A549 treated with DMSO at 1 μM for 4 hours (cell line): Measurements from ENCODE around the gene KIF5C. TPM values are rescaled to one million over a fixed set of nuclear protein-coding genes. Genes with fewer than 3 reads are reported as not detected.

Experiments
- total RNA-seq: library from RNA; stranded (reverse); fragments of 200-300 nt; extraction: Qiagen RNA extraction; gene quantifications from 5 replicates; pipeline ENCODE4 v1.2.3, GENCODE V29; 2022; ENCODE audit warnings: low read depth

The KIF5C gene
- 0.29 to 0.60 TPM (median 0.36 TPM) in 5 replicates for total RNA-seq

DNA sequence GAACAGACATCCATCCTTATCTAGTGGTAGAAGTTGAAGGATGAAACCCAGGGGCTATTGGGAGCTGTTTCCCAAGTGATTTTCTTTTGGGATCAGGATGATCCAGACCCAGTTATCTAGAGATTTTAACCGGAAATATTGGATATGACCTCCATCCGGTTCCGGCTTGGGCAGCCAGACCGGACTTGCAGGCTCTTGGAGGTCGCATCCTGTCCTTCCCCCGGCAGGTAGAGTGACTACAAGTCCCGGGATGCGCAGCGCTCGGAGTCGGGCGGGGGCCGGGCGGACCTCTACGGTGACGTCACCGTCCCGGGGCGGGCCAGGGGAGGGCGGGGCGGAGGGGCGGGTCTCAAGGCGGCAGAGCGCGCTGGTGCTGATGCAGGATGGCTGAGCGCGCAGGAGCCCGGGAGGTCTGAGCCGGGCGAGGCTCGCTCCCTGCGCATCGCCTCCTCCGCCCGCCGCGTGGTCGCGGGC, at the start of gene KIF5C:
Gene KIF5C (plus strand): TSS at position 360 of the 474 bp plus-strand sequence. CDS start 391 bp downstream, outside the sequence.

DNA sequence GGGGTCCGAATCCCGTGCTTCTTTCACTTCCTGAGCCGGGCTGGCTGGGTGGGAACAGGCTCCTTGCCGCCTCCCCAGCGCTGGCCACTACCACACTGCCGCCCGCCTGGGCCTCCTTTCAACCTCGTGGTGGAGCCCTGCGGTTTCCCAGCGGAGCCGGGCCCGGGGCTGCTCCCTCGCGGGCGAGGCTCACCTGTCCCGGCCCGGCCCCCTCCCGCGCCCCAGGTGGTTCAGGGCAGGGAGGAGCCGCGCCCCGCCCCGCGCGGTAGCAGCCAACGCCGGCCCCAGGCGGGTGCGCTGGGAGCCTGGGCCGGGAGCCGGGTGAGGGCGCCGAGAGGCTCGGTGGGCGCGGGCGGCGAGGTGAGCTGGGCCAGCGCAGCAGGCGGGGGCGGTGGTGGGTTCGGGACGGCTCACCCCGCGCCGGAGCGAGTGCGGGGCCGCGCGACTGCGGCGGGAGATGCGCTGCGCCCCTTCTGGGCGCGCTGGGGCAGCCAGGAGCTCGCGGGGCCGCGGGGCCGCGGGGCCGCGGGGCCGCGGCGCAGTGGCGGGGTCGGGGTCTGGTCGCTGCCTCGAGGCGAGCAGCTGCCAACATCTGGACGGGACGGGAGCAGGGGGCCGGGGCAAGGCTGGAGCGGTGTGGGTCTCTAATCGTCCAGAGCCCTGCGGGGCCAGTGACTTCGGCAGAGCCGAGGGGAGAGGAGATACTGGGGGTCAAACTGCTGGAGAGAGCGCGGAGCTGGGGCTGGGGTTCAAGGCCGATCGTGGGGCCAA, 163.6 kb downstream of the KIF5C start, which contains the start of gene LYPD6B:
Gene LYPD6B (plus strand): TSS at position 258 of the 771 bp plus-strand sequence. CDS start 92,250 bp downstream, outside the sequence.

Other genes with a start within 250 kb of the KIF5C start
- gene EPC2, start 230.5 kb upstream of the KIF5C start, total RNA-seq: 10.4 to 12.6 TPM (median 11.7 TPM) in 5 replicates
- gene LYPD6B, start 163.5 kb downstream of the KIF5C start, total RNA-seq: not detected in 5 replicates